Measurements from ENCODE around the gene VWA2.

DNA sequence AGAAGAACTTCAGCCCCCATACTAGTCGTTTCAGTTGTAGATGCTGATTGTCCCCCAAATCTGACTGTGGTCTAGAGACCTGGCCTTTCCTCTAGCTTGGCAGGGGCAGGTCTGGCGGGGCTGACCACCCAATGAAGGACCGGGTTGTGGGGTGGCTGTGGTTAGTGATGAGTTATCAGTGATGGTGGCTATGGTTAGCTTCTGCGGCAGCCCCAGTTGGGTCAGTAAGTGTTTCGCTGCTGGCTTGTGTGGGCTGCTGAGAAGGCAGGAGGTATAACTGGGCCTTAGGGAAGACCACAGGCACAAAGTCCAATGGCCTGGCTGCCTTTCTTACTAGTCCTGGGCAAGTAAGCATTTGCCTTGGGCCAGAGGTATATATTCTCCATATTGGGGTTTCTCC, 21.3 kb downstream of the VWA2 start:
- TF ChIP-seq, protein P1, sequence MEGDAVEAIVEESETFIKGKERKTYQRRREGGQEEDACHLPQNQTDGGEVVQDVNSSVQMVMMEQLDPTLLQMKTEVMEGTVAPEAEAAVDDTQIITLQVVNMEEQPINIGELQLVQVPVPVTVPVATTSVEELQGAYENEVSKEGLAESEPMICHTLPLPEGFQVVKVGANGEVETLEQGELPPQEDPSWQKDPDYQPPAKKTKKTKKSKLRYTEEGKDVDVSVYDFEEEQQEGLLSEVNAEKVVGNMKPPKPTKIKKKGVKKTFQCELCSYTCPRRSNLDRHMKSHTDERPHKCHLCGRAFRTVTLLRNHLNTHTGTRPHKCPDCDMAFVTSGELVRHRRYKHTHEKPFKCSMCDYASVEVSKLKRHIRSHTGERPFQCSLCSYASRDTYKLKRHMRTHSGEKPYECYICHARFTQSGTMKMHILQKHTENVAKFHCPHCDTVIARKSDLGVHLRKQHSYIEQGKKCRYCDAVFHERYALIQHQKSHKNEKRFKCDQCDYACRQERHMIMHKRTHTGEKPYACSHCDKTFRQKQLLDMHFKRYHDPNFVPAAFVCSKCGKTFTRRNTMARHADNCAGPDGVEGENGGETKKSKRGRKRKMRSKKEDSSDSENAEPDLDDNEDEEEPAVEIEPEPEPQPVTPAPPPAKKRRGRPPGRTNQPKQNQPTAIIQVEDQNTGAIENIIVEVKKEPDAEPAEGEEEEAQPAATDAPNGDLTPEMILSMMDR (IDR thresholded peaks at IDR 0.05; ENCODE audit: poor library complexity, severe bottlenecking): no peak
- TF ChIP-seq POLR2AphosphoS5 (IDR thresholded peaks at IDR 0.05): no peak
- TF ChIP-seq TAF1 (IDR thresholded peaks at IDR 0.05; ENCODE audit: low read depth): no peak
- TF ChIP-seq EP300 (conservative IDR thresholded peaks at IDR 0.05; ENCODE audit: poor library complexity, severe bottlenecking): no peak
- TF ChIP-seq RAD21 (conservative IDR thresholded peaks at IDR 0.05): no peak
- TF ChIP-seq EZH2 (IDR thresholded peaks at IDR 0.05; ENCODE audit: borderline replicate concordance, insufficient read depth, low read length, poor library complexity, severe bottlenecking): no peak
- TF ChIP-seq SMC3 (conservative IDR thresholded peaks at IDR 0.05; ENCODE audit: poor library complexity): no peak
- no peak for TF ChIP-seq REST (IDR thresholded peaks at IDR 0.05; ENCODE audit: borderline replicate concordance)

All from neural cell (in vitro differentiated cells).